ENCODE data around the gene SSNA1. TPM values are rescaled to one million over a fixed set of nuclear protein-coding genes. Genes with fewer than 3 reads are reported as not detected.

The SSNA1 gene
- total and polyA plus RNA-seq, 4 experiments from 2014 or later: 48.6 to 161 (median 83.1) TPM

DNA sequence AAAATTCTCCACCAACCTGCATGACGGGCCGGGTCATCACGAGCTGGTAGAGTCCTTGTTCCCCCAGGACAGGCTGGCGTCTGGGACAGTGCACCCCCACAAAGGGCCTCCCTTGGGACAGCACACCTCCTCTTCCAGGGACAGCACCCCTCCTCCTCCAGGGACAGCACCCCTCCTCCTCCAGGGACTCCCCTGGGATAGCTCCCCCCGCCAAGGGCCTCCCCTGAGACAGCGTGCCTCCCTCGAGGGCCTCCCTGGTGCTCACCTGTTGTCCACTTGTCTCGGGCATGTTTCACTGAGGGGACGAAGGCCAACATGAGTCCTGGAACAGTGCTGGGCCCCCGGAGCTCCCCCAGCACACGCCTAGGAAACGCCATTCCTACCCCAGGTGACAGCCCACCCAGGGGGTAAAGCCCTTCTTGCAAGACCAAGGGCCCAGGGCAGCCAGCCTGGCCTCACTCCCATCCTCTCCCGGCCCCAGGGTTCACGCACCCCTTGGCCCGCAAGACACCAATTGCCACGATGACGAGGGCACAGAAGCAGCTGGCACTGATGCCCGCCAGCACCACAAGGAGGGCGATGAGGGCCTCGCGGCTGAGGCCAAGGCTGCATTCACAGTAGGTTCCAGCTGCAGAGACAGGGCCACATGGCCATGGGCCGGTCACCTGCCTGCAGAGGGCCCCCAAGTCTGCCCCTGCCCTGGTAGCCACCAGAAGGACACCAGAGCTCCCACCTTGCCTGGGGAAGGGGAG, 17.2 kb upstream of the SSNA1 start:
- no peak overlapping the region for H3K27ac Mint-ChIP-seq
- Histone ChIP-seq H3K9me3 (ENCODE audit: control insufficient read depth in 1 of 2, low read length in 2 of 2) (no peaks in the 10 kb centered on the region), H3K4me1 (ENCODE audit: insufficient read depth, low read length) (no peaks in the 10 kb centered on the region), H3K36me3 (ENCODE audit: insufficient read depth, low read length) (no peaks in the 10 kb centered on the region), H3K27ac (ENCODE audit: low read depth, low read length) (no peak overlapping the region), H3K4me3 (ENCODE audit: low read length in 2 of 2) (no peak overlapping the region), H3K27me3 (ENCODE audit: insufficient read depth, low read length) (peaks cover 31% of the 10 kb centered on the region)
- peaks cover 12% of the 10 kb centered on the region in 2 donors for H3K27me3 Mint-ChIP-seq
- H3K9me3 Mint-ChIP-seq: no peaks in the 10 kb centered on the region
- peaks cover 0 to 4% of the 10 kb centered on the region in 2 donors for H3K36me3 Mint-ChIP-seq
- peaks cover 0 to 10% (median 7%) of the 10 kb centered on the region in 4 donors for H3K4me1 Mint-ChIP-seq
- no peak for DNase-seq
- intact Hi-C loops (cut with micrococcal nuclease): no loop called here
- CTCF ChIA-PET (ENCODE audit: partially characterized antibody): no interaction called here
- H3K4me3 Mint-ChIP-seq: no peak overlapping the region
- POLR2A ChIA-PET (ENCODE audit: partially characterized antibody): interaction anchor here (0.6 to 0.7 kb wide), 2 partner anchors 14 to 42 kb away, joined by 3 read pairs; no protein-coding TSS in a partner anchor

DNA sequence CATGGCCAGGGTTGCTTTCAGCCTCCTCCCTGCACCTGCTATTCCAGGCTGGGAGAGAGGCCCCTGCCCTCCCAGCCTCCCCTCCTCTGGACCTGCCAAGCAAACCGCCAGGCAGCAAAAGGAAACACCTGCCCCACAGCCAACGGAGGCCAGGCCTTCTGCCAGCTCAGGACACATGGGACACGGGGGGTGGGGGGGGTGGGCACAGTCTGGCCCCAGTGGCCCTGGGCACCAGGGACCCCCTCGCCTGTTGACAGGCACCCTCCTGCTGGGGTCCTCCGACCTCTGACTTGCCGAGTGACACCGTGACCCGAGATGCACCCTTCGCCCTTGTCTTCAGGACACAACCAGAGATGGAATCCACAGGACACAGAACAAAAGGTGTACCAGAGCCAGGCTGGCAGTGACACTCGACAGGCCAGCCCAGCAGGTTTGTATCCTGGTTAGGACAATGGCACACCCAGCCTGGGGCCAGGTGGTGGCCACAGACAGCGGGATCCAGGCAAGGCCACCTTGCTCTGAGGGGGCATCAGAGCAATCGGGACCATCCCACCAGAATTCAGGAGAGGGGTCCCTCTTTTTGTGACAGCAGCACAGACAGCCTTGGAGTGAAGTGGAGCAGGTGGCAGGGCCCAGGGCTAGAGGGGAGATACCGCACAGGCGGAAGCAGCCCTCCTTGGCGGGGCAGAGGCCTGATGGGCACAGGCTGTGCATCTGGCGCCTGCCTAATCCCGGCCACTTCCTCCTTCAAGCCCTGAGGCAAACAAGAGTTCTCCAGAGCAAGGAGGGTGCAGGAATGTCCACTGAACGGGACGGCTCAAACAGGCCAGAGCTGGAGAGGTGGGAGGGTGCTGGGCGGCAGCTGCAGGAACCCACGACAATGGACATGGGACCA, 15.3 kb upstream of the SSNA1 start:
- no peaks in the 10 kb centered on the region for H3K36me3 ChIP-seq (ENCODE audit: insufficient read depth, low read length)
- Mint-ChIP-seq H3K27me3 (peaks cover 7% of the 10 kb centered on the region in 2 donors), H3K4me1 (peaks cover 2 to 13% (median 8%) of the 10 kb centered on the region in 4 donors), H3K4me3 (no peak overlapping the region), H3K9me3 (no peaks in the 10 kb centered on the region), H3K36me3 (peaks cover 4 to 10% of the 10 kb centered on the region in 2 donors), H3K27ac (peak overlapping the region in 1 of 7 donors; percentile 64)
- no peaks in the 10 kb centered on the region for H3K9me3 ChIP-seq (ENCODE audit: control insufficient read depth in 1 of 2, low read length in 2 of 2)
- POLR2A ChIA-PET (ENCODE audit: partially characterized antibody): interaction anchor here (2.5 kb wide), 1 partner anchor 16 kb away, joined by 8 read pairs; the partner anchor contains the start of genes ANAPC2 and SSNA1
- H3K27me3 ChIP-seq (ENCODE audit: insufficient read depth, low read length): peaks cover 23% of the 10 kb centered on the region
- no peak overlapping the region for H3K27ac ChIP-seq (ENCODE audit: low read depth, low read length)
- CTCF ChIA-PET (ENCODE audit: partially characterized antibody): no interaction called here
- H3K4me3 ChIP-seq (ENCODE audit: low read length in 2 of 2): no peak overlapping the region
- intact Hi-C loops (cut with micrococcal nuclease): no loop called here
- no peak for DNase-seq
- H3K4me1 ChIP-seq (ENCODE audit: insufficient read depth, low read length): no peaks in the 10 kb centered on the region

DNA sequence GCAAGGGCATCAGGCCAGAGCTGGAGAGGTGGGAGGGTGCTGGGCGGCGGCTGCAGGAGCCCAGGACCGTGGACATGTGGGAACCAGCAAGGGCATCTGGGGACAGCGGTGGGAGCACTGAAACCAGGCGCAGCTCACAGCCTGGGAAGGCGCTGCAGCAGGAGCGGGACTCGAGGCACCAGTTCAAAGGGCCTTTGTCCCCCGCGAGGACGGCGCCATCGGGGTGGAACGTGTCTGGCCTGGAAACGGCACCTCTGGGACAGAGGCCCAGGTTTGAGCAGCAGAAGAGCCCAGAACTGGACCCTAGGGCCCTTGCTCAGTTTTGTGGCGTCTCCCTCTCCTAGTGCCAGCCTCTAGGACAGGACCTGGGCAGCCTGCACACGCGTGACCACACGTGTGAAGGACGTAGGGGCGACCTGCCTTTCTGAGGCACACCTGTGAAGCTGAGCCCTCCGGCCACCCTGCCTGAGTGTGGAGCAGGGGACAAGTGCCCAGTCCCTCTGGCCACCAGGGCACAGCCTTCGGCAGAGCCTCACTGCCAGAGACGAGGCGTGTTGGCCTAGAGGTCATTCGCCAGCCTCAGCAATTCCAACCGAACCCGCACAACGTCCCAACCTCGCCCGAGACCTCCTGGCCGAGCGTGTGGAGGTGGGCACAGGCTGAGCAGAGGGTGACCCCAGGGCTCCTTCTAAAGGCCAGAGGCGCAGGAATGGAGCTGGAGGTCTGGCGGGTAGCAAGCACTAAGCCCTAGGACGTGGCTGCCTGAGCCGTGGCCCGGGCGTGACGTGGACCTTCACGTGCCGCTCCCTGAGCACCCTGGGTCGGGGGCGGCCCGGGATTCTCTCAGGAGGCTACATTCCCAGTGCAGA, 14.4 kb upstream of the SSNA1 start:
- DNase-seq: no peak
- Mint-ChIP-seq H3K9me3 (no peaks in the 10 kb centered on the region), H3K4me3 (no peak overlapping the region), H3K36me3 (peaks cover 4 to 10% of the 10 kb centered on the region in 2 donors), H3K27me3 (peaks cover 4 to 7% of the 10 kb centered on the region in 2 donors), H3K4me1 (peaks cover 2 to 13% (median 7%) of the 10 kb centered on the region in 4 donors), H3K27ac (peak overlapping the region in 1 of 7 donors; percentile 64)
- intact Hi-C loops (cut with micrococcal nuclease): loop anchor here (2.0 kb wide), 1 partner anchor 53 kb away; no protein-coding TSS in a partner anchor
- H3K9me3 ChIP-seq (ENCODE audit: control insufficient read depth in 1 of 2, low read length in 2 of 2): no peaks in the 10 kb centered on the region
- no peak overlapping the region for H3K27ac ChIP-seq (ENCODE audit: low read depth, low read length)
- CTCF ChIA-PET (ENCODE audit: partially characterized antibody): no interaction called here
- POLR2A ChIA-PET (ENCODE audit: partially characterized antibody): interaction anchor here (0.5 to 2.5 kb wide), 2 partner anchors 15 to 111 kb away, joined by 3 to 8 read pairs; partner anchors contain the start of genes ANAPC2 and SSNA1
- no peak overlapping the region for H3K4me3 ChIP-seq (ENCODE audit: low read length in 2 of 2)
- H3K36me3 ChIP-seq (ENCODE audit: insufficient read depth, low read length): no peaks in the 10 kb centered on the region
- H3K4me1 ChIP-seq (ENCODE audit: insufficient read depth, low read length): no peaks in the 10 kb centered on the region
- peaks cover 23% of the 10 kb centered on the region for H3K27me3 ChIP-seq (ENCODE audit: insufficient read depth, low read length)

DNA sequence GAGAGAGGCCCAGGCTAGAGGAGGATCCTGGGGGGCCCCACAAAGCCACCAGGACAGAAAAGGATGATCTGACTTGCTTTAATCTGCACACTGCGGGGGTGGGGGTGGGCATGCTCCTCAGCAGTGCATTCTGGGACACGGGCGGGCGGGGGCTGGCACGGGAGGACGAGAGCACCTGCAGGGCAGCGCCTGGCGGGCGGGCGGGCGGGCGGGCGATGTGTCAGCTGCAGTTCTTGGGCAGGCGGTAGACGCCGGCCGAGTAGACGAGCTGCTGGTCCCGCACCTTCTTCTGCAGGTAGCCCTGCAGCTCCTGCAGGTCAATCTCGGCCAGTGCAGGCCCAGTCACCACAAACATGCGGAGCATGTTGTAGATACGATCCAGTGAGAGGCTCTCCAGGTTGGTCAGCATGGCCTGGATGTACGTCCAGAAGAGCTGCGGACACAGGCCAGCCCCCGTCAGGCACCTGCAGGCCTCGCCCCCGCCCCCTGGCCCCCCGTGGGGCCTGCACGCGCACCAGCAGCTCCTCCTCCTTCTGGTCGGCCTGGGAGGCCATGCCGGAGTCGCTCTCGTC, 13.7 kb upstream of the SSNA1 start:
- H3K36me3 Mint-ChIP-seq: peaks cover 4 to 12% of the 10 kb centered on the region in 2 donors
- no peak overlapping the region for H3K27ac Mint-ChIP-seq
- H3K9me3 Mint-ChIP-seq: no peaks in the 10 kb centered on the region
- intact Hi-C loops (cut with micrococcal nuclease): loop anchor here (2.0 kb wide), 1 partner anchor 54 kb away; no protein-coding TSS in a partner anchor
- POLR2A ChIA-PET (ENCODE audit: partially characterized antibody): interaction anchor here (0.5 to 2.5 kb wide), 6 partner anchors 13 to 110 kb away, joined by 3 to 8 read pairs (median 3); partner anchors contain the start of genes ANAPC2, SSNA1 and TPRN
- H3K4me1 Mint-ChIP-seq: peaks cover 2 to 13% (median 7%) of the 10 kb centered on the region in 4 donors
- no peaks in the 10 kb centered on the region for H3K36me3 ChIP-seq (ENCODE audit: insufficient read depth, low read length)
- H3K9me3 ChIP-seq (ENCODE audit: control insufficient read depth in 1 of 2, low read length in 2 of 2): no peaks in the 10 kb centered on the region
- peaks cover 20% of the 10 kb centered on the region for H3K27me3 ChIP-seq (ENCODE audit: insufficient read depth, low read length)
- H3K4me3 ChIP-seq (ENCODE audit: low read length in 2 of 2): no peak overlapping the region
- DNase-seq: no peak
- H3K27ac ChIP-seq (ENCODE audit: low read depth, low read length): no peak overlapping the region
- peaks cover 4 to 7% of the 10 kb centered on the region in 2 donors for H3K27me3 Mint-ChIP-seq
- CTCF ChIA-PET (ENCODE audit: partially characterized antibody): no interaction called here
- no peaks in the 10 kb centered on the region for H3K4me1 ChIP-seq (ENCODE audit: insufficient read depth, low read length)
- no peak overlapping the region for H3K4me3 Mint-ChIP-seq

DNA sequence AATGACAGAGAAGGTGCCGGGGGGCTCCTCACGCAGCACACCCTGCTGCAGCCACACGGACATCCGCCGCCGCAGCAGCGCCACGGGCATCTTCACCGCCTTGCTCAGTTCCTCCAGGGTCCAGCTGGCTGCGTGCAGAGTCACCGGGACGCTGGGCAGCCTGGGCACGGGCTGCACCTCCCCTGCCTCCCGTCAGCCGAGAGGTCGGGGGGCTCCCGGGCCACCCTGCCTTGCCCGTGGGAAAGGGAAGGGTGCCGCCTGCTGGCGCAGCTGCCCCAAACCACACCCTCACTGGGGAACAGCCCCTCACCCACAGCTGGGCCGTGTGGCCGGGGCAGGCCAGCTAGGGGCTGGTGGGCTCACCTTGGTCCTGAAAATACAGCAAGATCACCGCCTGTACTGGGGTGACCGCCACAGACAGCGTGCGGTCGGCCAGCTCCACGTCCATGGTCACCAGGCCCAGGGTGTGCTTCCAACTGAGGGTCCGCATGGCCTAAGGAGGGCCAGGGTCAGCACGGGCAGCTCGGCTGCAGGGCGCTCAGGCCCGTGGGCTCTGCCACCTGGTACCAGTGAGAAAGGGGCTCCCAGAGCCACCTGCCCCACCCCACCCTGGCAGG, 13.0 kb upstream of the SSNA1 start:
- Histone ChIP-seq H3K27ac (ENCODE audit: low read depth, low read length) (no peak overlapping the region), H3K36me3 (ENCODE audit: insufficient read depth, low read length) (peaks cover 1% of the 10 kb centered on the region), H3K4me3 (ENCODE audit: low read length in 2 of 2) (no peak overlapping the region), H3K27me3 (ENCODE audit: insufficient read depth, low read length) (peaks cover 14% of the 10 kb centered on the region), H3K4me1 (ENCODE audit: insufficient read depth, low read length) (no peaks in the 10 kb centered on the region), H3K9me3 (ENCODE audit: control insufficient read depth in 1 of 2, low read length in 2 of 2) (no peaks in the 10 kb centered on the region)
- CTCF ChIA-PET (ENCODE audit: partially characterized antibody): interaction anchor here (1.3 kb wide), 1 partner anchor 52 kb away, joined by 4 read pairs; no protein-coding TSS in a partner anchor
- Mint-ChIP-seq H3K27ac (peak overlapping the region in 1 of 7 donors; percentile 42), H3K9me3 (no peaks in the 10 kb centered on the region), H3K36me3 (peaks cover 4 to 16% of the 10 kb centered on the region in 2 donors), H3K4me3 (no peak overlapping the region), H3K4me1 (peaks cover 2 to 13% (median 7%) of the 10 kb centered on the region in 4 donors), H3K27me3 (peaks cover 0 to 4% of the 10 kb centered on the region in 2 donors)
- intact Hi-C loops (cut with micrococcal nuclease): loop anchor here (2.0 kb wide), 1 partner anchor 55 kb away; no protein-coding TSS in a partner anchor
- POLR2A ChIA-PET (ENCODE audit: partially characterized antibody): interaction anchor here (0.6 to 2.5 kb wide), 5 partner anchors 12 to 46 kb away, joined by 3 to 8 read pairs (median 3); partner anchors contain the start of genes ANAPC2, SSNA1 and TPRN
- no peak for DNase-seq

Measured in CD4-positive, alpha-beta memory T cell (primary cell).